NB4 (cell line): Measurements from ENCODE around the gene TMCO6.

ENCODE experiments used
- DNase-seq: peaks from one replicate; pipeline ENCODE4 v3.0.0; 2010; ENCODE audit warnings: low read depth
- H3K4me3 ChIP-seq: one replicate; pipeline ENCODE4 v1.5.1; 2011; ENCODE audit warnings: mild to moderate bottlenecking, low read depth, low read length, moderate library complexity
- MYC ChIP-seq: IDR thresholded peaks from 2 replicates; pipeline ENCODE4 v1.6.1; 2011; ENCODE audit warnings: low read depth, low read length
- POLR2A ChIP-seq: IDR thresholded peaks from 2 replicates; pipeline ENCODE4 v1.6.1; 2011; ENCODE audit warnings: mild to moderate bottlenecking; ENCODE audit not compliant: insufficient read length; ENCODE audit errors: extremely low read depth
- TF ChIP-seq, protein P1 (sequence below): IDR thresholded peaks from 2 replicates; pipeline ENCODE4 v1.6.1; 2011; ENCODE audit warnings: low read depth, low read length
- TF ChIP-seq, protein P2 (sequence below): IDR thresholded peaks from one replicate; pipeline ENCODE4 v1.5.1; 2012; ENCODE audit warnings: low read depth, low read length

TMCO6 gene

GRCh38 chr5:140632366-140633020 lies 6.8 kb upstream of the TMCO6 start:
- TF ChIP-seq MYC (no peak), POLR2A (no peak)
- TF ChIP-seq, protein P1, sequence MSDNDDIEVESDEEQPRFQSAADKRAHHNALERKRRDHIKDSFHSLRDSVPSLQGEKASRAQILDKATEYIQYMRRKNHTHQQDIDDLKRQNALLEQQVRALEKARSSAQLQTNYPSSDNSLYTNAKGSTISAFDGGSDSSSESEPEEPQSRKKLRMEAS: no peak
- TF ChIP-seq, protein P2, sequence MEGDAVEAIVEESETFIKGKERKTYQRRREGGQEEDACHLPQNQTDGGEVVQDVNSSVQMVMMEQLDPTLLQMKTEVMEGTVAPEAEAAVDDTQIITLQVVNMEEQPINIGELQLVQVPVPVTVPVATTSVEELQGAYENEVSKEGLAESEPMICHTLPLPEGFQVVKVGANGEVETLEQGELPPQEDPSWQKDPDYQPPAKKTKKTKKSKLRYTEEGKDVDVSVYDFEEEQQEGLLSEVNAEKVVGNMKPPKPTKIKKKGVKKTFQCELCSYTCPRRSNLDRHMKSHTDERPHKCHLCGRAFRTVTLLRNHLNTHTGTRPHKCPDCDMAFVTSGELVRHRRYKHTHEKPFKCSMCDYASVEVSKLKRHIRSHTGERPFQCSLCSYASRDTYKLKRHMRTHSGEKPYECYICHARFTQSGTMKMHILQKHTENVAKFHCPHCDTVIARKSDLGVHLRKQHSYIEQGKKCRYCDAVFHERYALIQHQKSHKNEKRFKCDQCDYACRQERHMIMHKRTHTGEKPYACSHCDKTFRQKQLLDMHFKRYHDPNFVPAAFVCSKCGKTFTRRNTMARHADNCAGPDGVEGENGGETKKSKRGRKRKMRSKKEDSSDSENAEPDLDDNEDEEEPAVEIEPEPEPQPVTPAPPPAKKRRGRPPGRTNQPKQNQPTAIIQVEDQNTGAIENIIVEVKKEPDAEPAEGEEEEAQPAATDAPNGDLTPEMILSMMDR: no peak
- no peak for DNase-seq
- no peak overlapping the region for H3K4me3 ChIP-seq

DNA sequence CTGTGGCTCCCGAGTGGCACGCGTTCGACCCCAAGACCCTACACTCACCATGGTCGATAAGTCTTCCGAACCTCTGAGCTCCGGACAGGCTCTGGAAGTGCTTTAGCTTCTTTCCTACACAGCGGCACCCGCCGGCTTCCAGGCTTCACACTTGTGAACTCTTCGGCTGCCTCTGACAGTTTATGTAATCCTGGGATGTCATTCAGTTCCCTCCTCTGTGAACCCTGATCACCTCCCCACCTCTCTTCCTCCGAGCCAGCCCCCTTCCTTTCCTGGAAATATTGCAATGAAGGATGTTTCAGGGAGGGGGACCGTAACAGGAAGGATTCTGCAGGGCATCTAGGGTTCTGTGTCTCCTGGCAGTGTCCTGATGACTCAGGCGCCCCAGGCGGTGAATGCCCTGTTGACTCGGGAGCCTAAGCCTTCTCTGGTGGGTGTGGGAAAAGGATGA lies 6.2 kb upstream of the TMCO6 start, which contains the start of gene CD14:
Gene CD14 (minus strand): TSS at position 155 of the 451 bp plus-strand sequence. CDS start 104 bp downstream, at position 51.
- H3K4me3 ChIP-seq: no peak within 1 kb of the TSS
- no peak for DNase-seq
- no peak for TF ChIP-seq POLR2A
- TF ChIP-seq, protein P1: no peak
- TF ChIP-seq, protein P2: no peak
- no peak for TF ChIP-seq MYC

DNA sequence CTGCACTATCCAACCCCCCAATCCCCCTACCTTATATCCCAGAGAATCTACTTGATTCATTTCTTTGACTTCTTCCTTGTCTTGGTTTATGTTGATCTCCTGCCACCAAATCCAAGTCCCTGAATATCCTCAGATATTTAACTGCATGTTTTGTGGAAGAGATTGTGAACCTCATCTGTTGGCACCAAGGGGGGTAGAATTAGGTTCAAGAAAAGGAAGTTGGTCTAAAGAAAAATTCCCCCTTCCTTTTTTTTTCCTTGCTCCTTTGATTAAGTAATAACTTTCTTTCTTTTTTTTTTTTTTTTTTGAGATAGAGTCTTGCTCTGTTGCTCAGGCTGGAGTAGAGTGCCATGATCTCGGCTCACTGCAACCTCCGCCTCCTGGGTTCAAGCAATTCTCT lies 5.8 kb upstream of the TMCO6 start:
- no peak overlapping the region for H3K4me3 ChIP-seq
- TF ChIP-seq, protein P1: no peak
- TF ChIP-seq POLR2A (no peak), MYC (no peak)
- TF ChIP-seq, protein P2: no peak
- no peak for DNase-seq

- H3K4me3 ChIP-seq: no peak overlapping the region
- DNase-seq: no peak
- TF ChIP-seq MYC (no peak), POLR2A (no peak)
- TF ChIP-seq, protein P2: no peak
- TF ChIP-seq, protein P1: no peak
Measured at GRCh38 chr5:140634103-140634502, 5.1 kb upstream of the TMCO6 start.

- TF ChIP-seq, protein P2: no peak
- TF ChIP-seq MYC: no peak
- TF ChIP-seq POLR2A: no peak
- TF ChIP-seq, protein P1: no peak
- no peak for DNase-seq
- H3K4me3 ChIP-seq: no peak overlapping the region
Measured at GRCh38 chr5:140635291-140636257, 3.7 kb upstream of the TMCO6 start.
